GM21526 (cell line): ENCODE results near the gene ANKIB1.
"Not testable (repeated sequence)": the region's sequence is repeated elsewhere in the genome, so short reads cannot be mapped to it uniquely, and the experiment has no call there.

ENCODE experiments used
- ATAC-seq: cut with Tn5 transposase; IDR thresholded peaks from one replicate; pipeline ENCODE4 v1.9.1; 2021; ENCODE audit warnings: moderate library complexity; ENCODE audit not compliant: unreplicated experiment, low FRiP score

The ANKIB1 gene

DNA sequence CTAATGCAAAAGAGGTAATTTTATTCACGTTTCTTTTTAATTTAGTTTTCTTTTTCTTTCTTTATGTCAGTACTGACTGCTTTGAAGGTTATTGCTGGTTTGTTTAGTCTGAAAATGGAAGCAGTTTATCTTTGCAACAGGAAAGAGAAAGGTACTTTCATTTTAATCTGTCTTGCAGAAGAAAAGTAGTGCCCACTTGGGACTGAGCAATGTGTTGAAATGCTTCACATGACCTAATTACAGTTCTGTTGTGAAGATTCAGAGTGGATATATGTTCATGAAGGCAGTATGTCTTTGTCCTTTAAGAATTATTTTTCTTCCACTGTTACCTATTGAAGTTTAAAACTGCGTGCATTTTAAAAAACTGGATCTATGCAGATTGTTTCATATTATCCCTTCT, 80.1 kb downstream of the ANKIB1 start:
- ATAC-seq: no peak

DNA sequence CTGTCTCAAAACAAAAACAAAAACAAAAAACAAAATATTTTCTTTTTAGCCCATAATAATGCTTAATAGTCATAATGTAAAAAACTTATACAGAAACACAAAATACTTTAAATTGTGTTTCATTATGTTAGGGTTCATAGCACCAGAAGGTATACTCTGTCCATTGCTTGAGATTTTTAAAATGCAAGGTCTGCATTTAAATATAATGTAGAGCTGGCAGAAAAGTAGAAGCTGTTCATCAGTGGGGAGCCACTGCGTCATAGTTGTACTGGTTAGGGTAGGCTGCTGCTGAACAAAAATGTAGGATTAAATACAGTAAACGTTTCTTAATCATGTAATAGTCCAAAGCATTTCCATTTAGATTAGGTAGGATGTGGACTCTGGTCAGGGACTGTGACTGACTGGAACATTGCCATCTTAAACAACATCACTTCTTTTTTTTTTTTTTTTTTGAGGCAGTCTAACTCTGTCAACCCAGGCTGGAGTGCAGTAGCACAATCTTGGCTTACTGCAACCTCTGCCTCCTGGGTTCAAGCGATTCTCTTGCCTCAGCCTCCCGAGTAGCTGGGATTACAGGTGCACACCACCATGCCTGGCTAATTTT, 85.2 kb downstream of the ANKIB1 start:
- no peak for ATAC-seq

DNA sequence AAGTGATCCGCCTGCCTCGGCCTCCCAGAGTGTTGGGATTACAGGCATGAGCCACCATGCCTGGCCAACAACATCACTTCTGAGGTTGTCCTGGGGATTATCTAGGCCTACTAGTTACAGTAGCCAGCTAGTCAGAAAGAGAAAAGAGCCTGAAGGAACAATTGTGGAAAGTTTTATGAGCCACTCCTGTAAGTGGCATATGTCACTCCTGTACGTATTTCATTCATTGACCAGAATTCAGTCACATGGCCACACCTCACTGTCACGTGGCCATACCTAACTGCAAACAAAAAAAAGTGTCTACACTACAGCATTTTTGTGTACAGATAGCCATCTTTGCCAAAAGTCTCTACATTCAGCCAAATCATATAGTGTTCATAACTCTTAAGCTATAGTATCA, 85.7 kb downstream of the ANKIB1 start:
- ATAC-seq: no peak

DNA sequence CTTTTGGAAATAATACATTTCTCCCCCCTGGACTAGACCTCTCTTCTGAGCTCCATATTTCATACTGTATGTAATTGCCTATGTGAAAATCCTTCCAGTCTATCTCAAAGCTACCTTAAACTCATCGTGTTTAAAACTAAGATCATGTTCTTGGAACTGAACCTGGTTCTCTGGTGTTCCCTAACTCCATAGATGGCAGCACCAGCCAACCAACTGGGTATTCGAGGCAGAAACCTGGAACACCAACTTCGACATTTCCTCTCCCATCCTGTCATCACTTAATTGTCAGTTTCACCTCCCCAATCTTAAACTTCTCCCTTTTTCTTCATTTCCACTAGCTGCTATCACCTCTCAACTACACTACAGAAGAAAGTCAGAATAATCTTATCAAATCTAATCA, 87.0 kb downstream of the ANKIB1 start:
- ATAC-seq: no peak

DNA sequence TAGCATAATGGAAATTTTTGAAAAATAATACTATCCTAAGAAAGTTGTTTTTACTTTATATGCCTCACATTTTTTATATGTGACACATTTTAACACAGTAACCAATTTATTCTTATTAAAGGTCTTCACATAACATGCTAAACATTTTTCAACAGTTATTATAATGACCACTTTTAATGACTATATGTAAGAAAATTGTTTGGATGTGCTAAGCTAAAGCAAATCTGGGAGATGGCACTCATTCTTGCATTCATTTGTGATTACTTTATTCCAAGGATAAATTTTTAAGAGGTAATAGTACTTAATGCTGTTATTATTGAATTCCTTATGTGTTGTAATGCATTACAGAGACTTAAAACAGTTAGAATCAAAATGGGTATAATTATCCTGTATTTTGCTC, 88.1 kb downstream of the ANKIB1 start:
- ATAC-seq: no peak

DNA sequence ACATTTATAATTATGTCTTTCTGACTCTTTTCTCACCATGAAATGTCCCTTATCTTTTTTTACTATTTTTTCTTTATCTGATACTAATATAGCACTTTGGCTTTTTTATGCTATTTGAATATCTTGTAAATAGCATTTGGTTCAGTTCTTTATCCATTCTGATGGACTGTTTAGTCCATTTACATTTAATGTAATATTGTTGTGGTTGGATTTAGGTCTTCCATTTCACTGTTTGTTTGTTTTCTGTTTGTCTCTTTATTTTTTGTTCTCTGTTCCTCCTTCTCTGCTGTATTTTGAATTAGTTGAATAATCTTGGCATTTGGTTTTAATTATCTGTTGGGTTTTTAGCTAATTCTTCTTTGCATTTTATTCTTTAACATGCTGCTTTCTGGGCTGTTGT, 89.8 kb downstream of the ANKIB1 start:
- no peak for ATAC-seq

DNA sequence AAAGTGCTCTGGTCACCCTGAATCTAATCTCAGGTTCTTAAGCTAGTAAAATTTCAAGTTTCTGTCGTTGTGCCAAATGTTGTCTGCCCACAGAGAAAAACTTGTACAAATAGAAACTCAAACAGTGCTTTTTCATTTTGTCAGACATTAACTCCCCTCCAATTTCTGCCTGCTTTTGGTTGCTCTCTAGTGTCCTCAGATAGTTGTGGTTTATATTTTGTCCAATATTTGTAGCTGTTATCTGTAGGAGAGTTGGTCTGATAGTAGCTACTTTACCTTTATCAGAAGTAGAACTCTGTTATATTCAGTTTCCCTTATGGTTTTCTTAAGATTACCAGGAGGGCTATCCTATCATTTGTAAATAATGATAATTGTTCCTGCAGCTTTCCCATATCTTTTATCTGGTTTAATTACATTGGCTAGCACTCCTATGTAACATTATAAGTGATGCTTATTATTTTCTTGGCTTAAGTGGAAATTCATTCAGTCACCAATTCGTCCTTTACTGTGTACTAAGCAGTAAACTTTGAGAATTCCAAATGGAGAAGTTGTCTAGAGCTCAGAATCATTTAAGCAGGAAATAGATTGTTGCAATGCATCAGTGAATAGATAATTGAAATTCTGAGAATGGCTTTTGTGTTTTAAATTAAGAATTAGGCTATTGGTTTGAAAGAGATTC, 91.0 kb downstream of the ANKIB1 start:
- no peak for ATAC-seq

DNA sequence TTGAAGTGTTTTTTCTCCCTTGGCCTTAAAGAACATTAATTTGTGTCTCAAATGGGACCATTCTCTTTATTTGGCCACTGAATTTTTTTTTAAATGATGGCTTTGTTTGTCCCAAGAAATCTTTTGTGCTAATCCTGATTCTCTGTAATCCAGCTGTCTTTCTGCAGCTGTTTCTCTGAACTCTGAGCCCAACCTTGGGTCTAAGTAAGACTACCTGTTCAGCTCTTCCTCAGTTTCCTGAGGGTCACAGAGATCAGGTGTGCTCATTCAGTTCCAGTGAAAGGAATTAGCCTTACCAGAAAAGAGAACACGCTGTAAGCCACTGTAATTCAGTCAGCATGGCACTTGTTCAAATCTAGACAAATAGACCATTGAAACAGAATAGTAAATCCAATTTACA, 94.2 kb downstream of the ANKIB1 start:
- no peak for ATAC-seq

DNA sequence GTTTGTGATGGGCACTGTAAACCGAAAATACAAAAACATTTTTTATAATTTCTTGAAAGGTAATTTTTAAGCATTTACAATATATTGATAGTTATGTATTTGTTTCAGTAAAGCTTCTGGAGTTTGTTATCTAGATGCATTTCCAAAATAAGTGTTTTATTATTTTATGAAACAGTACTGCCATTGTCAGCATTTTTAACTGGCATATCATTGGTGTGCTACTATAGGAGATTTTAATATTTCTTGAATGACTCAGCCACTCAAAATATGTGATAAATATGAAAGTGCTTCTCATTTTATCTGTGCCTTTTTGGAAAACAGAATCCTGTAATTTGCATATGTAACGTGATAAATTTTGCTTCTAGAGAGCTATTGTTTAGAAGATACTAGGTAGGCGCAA, 97.9 kb downstream of the ANKIB1 start:
- ATAC-seq: no peak

DNA sequence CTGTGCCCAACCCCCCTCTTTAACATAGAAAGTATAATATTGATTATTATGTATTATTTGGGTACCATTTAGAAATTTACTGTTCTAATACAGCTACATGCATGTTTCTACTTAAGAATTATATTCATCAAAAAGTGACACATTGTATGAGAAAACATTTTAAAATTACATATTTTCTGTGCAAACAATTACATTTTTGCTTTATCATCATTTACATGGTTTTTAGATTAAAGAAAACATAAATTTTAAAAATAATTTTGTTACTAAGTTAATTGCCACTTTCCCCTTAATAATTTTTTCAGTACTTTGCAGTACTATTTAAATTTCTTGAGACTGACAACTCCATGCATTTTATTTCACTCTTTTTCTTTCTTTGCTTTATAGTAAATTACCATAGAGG, 106.2 kb downstream of the ANKIB1 start:
- ATAC-seq: no peak

DNA sequence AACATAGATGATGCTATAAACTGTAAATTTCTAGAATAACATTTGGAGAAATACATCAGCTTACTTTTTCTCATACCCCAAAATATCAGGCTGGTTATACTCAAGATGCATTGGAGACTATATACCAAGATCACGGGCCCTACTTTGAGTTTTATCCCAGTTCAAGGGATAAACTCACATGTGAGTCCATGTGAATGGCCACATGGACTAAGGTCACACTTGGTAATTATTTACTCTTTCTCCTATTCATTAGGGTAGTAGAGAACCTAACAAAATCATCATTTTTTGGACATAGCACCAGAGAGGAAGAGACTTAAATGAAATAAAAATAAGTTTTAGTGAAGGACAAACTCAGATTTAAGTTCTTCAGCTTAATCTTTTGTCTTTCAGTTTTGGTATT, 108.4 kb downstream of the ANKIB1 start:
- no peak for ATAC-seq

DNA sequence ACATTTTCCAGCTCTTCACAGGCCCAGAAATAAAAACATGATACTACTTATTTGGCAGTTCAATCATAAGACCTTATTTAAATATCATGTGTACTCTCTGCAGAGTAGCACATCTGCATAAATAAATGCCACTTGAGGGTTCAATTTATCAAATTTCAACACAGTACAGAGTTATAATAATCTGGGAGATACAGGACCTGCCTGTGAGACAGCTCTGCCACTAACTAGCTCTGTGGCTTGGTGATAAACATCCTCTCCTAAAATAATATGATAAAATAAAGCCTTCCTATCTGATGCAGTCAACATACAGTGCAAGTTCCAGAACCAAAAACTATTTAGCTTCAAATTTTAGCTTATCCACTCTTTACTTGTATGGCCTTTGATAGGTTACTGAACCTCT, 110.6 kb downstream of the ANKIB1 start:
- ATAC-seq: no peak

DNA sequence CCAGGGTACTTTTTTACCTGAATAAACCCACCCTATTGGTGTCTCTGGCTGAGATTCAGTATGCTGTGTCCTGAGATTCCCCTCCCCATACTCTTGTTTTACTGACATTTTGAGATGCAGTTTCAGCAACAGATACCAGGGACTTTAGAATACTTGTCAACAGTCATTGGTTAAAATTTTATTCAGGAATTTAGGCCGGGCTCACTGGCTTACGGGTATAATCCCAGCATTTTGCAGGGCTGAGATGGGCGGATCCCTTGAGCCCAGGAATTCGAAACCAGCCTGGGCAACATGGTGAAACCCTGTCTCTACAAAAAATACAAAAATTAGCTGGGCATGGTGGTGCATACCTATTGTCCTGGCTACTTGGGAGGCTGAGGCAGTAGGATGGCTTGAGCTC, 111.5 kb downstream of the ANKIB1 start:
- ATAC-seq: no peak

DNA sequence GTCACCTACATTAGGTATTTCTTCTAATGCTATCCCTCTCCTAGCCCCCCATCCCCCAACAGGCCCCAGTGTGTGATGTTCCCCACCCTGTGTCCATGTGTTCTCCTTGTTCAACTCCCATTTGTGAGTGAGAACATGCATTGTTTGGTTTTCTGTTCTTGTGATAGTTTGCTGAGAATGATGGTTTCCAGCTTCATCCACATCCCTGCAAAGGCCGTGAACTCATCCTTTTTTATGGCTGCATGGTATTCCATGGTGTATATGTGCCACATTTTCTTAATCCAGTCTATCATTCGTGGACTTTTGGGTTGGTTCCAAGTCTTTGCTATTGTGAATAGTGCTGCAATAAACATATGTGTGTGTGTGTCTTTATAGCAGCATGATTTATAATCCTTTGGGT, 113.4 kb downstream of the ANKIB1 start:
- ATAC-seq: not testable (repeated sequence)

DNA sequence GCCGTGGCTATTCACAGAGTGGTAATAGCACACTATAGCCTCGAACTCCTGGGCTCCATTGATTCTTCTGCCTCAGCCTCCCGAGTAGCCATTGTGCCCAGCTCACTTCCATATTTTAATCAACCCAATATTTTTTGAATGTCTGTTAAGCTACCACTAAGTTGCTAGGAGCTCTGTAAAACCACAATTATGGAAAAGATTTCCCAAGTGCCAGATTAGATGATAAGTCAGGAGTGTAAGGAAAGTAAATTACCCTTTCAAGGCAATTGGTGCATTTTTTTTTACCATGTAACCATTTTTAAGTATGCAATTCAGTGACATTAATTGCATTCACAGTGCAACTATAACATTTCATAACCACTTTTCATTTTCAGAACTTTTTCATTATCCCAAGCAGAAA, 114.0 kb downstream of the ANKIB1 start:
- ATAC-seq: no peak

DNA sequence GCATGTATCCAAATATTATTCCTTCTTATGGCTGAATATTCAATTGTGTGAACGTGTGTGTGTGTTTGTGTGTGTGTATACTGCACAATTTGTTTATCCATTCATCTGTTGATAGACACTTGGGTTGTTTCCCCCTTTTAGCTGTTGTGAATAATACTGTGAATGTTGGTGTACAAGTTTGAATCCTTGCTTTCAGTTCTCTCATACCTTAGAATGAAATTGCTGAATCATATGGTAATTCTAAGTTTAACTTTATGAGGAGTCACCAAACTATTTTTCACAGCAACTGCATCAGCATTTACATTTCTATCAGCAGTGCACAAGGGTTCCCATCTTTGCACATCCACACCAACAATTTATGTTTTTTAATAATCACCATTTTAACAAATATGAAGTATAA, 114.6 kb downstream of the ANKIB1 start:
- no peak for ATAC-seq

DNA sequence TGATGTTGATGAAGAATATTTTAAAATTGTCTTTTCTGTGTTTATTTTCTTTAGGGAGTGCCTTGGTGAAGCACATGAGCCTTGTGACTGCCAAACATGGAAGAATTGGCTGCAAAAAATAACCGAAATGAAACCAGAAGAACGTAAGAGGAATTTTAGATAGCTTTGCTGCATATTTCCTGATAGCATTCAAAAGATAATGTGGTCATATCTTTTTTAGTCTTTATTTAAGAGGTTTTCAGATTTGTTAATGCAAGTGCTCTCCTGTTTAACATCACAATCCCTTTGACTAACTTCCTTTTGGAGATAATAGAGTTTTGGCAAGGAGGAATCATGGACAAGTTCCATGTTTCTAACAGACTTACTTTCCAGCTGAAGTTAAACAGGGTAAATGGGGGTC, 116.4 kb downstream of the ANKIB1 start:
- ATAC-seq: no peak

DNA sequence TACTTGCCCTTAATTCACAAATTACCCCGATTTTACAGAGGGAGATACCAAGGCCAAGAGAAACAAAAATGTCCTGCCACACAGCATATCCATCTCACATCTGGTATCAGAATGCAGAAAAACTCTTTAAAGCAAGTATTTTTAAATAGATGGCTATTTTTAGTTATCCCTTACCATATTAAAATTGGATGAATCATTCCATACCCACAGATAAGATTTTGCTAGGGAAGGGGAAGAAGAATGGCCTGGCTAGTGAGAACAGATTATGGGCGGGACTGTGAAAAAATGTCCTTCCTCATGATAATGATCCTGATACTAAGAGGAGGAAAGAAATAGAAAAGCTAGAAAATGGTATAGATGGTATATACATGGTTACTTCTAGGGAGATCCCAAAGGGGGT, 121.0 kb downstream of the ANKIB1 start:
- ATAC-seq: no peak

DNA sequence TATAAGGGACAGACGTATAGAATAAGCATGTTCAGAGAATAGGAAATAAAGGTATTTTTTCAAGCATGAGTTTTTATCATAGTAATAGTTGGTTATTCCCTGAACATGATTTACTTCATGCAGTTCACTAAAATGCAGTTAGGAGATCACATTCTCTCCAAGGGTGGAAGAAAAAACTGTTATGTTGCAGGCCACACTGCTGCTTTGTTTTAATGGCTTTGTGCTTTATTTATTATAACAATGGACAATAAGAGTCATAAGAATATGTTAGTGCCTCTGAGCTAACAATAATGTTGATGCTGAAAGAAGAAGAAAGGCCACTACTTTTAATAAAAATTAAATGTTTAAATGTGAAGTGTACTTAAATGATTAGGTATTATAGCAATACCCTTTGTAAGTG, 123.0 kb downstream of the ANKIB1 start:
- no peak for ATAC-seq

DNA sequence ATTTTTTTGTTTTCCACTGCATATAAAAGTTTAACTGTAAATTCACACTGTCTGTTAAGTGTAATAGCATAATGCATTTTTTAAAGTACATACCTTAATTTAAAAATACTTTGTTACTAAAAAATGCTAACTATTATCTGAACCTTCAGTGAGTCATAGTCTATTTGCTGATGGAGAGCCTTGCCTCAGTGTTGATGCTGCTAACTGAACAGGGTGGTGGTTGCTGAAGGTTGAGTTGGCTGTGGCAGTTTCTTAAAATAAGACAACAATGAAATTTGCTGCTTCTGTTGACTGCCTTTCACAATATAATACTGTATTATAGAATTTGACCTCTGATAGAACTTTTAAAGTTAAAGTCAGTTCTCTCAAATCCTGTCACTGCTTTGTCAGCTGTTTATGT, 129.2 kb downstream of the ANKIB1 start:
- ATAC-seq: no peak

DNA sequence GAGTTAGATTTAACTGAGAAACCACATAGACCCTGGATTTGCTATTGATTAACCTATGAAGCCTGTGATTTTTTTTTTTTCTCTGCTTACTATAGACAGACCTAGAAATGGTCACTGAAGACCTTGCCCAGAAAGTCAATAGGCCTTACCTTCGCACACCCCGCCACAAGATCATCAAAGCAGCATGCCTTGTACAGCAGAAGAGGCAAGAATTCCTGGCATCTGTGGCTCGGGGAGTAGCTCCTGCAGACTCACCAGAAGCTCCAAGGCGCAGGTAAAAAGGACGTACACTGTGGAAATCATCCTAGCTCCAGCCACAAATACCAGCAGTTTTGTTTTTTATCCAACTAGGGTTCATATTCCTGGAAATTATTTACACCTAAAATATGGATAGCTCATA, 145.3 kb downstream of the ANKIB1 start:
- no peak for ATAC-seq

DNA sequence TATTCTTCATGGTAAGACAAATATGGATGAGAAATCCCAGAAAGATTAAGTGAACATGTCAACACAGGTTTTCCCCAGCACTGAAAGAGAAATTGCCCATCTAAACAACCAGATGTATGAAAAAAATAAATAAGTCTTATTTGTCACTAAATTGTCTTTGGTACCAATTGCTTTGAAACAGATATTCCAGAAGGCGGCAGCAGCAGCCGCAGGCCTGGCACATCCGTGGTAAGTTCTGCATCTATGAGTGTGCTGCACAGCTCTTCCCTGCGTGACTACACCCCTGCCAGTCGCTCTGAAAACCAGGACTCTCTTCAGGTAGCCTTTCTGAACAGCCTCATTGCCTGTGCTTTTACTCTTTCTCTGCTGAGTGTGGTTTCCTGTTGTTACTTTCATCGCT, 151.8 kb downstream of the ANKIB1 start:
- no peak for ATAC-seq

DNA sequence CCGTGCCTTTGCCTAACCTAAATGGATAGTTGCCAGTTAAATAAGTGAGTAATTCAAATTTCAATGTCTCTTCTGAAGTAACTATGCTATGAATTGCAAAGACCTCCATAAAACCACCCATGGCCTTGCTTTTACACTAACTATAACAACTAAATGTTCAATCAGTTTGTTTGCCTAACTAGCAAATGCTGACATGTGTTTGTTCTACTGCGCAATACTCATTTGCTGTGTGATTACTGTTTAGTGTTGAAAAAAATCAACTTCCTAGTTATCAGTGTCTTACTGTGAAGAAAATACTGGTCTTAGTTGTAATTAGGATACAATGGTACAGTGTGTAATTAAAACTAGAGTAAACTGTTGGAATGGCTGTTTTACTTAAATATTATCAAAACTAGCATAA, 154.2 kb downstream of the ANKIB1 start:
- ATAC-seq: no peak
